CD4-positive, alpha-beta T cell treated with Interleukin-12 subunit alpha and Interleukin-12 subunit beta, for 1 hour (primary cell): ENCODE data around the gene CCDC78.

Experiments used
- DNase-seq: peaks from one replicate; pipeline ENCODE4 v3.0.0-alpha.2; 2020

CCDC78 gene

GRCh38 chr16:676913-677312, 49.3 kb downstream of the CCDC78 start:
- peak; percentile 55 for DNase-seq

GRCh38 chr16:676565-676902, 49.7 kb downstream of the CCDC78 start:
- DNase-seq = no peak

- DNase-seq = no peak
Observed at GRCh38 chr16:675884-676564, 50.2 kb downstream of the CCDC78 start.

- DNase-seq = no peak
Observed at GRCh38 chr16:674968-675883, 51.0 kb downstream of the CCDC78 start, which contains the start of gene RHBDL1. TSS of gene RHBDL1 (plus strand) at chr16:675671. CDS start at chr16:675791, 120 bp downstream.

GRCh38 chr16:674214-674881, 51.9 kb downstream of the CCDC78 start:
- no peak for DNase-seq

GRCh38 chr16:673399-673991, 52.7 kb downstream of the CCDC78 start:
- DNase-seq = no peak

GRCh38 chr16:672851-673250, 53.4 kb downstream of the CCDC78 start:
- DNase-seq = no peak
